Measurements from ENCODE around the gene PARVB.

GRCh38 chr22:44012162-44012561 is 11.9 kb upstream of the PARVB start:
- no peak for TF ChIP-seq RAD21 (IDR thresholded peaks at IDR 0.05 in 1 of 2, conservative IDR thresholded peaks at IDR 0.05 in 1 of 2; ENCODE audit: low read depth in 2 of 2, low read length in 2 of 2)
- TF ChIP-seq, protein P1, sequence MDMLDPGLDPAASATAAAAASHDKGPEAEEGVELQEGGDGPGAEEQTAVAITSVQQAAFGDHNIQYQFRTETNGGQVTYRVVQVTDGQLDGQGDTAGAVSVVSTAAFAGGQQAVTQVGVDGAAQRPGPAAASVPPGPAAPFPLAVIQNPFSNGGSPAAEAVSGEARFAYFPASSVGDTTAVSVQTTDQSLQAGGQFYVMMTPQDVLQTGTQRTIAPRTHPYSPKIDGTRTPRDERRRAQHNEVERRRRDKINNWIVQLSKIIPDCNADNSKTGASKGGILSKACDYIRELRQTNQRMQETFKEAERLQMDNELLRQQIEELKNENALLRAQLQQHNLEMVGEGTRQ (IDR thresholded peaks at IDR 0.05; ENCODE audit: low read length), result no peak
